H1 (cell line): ENCODE measurements around the gene SLC30A2. TPM values are rescaled to one million over a fixed set of nuclear protein-coding genes. Genes with fewer than 3 reads are reported as not detected.

ENCODE experiments used
- CTCF ChIA-PET: fragments of 300-600 bp; sonication (Branson Sonifier 250); formaldehyde crosslinking; loops from one replicate; lab custom pipeline; 2021; ENCODE audit not compliant: partially characterized antibody; lab: Charles Lee
- POLR2A ChIA-PET: fragments of 300-600 bp; sonication (Branson Sonifier 250); formaldehyde crosslinking; loops from one replicate; lab custom pipeline; 2021; ENCODE audit warnings: inconsistent platforms; ENCODE audit not compliant: partially characterized antibody; lab: Charles Lee
- DNase-seq, 2 experiments: peaks; one replicate each; pipeline versions ENCODE4 v3.0.0 to v3.0.0-alpha.2; 2010 to 2022; ENCODE audit warnings: low spot score in 2 of 2, low read depth in 1 of 2, mixed read lengths in 1 of 2
- FAIRE-seq: peaks from 2 replicates; lab custom pipeline; 2011; peaks lifted over from hg19 to GRCh38; lab: Jason Lieb, UNC
- H2AFZ ChIP-seq: 2 replicates; pipeline ENCODE4 v1.8.1; 2012; ENCODE audit warnings: low read length, inconsistent platforms
- H2AK5ac ChIP-seq: 2 replicates; pipeline ENCODE4 v1.6.1; 2013; ENCODE audit warnings: low read depth, low read length
- H2BK120ac ChIP-seq: replicated peaks from 2 replicates; pipeline ENCODE3; 2013; ENCODE audit warnings: low read depth, low read length, inconsistent platforms
- H2BK12ac ChIP-seq: 2 replicates; pipeline ENCODE4 v1.6.1; 2013; ENCODE audit warnings: low read depth, low read length
- H2BK15ac ChIP-seq: 2 replicates; pipeline ENCODE4 v1.6.1; 2013; ENCODE audit warnings: low read length
- H2BK20ac ChIP-seq: 2 replicates; pipeline ENCODE4 v1.6.1; 2013; ENCODE audit warnings: low read length
- H2BK5ac ChIP-seq: 2 replicates; pipeline ENCODE4 v1.6.1; 2013; ENCODE audit warnings: low read depth, low read length
- H3K14ac ChIP-seq: 2 replicates; pipeline ENCODE4 v1.6.1; 2013; ENCODE audit warnings: inconsistent platforms; ENCODE audit not compliant: insufficient read length
- H3K18ac ChIP-seq: 2 replicates; pipeline ENCODE4 v1.6.1; 2013; ENCODE audit warnings: low read length; ENCODE audit errors: extremely low read depth
- H3K23ac ChIP-seq: 2 replicates; pipeline ENCODE4 v1.6.1; 2013; ENCODE audit warnings: inconsistent platforms; ENCODE audit not compliant: insufficient read length
- H3K23me2 ChIP-seq: 2 replicates; pipeline ENCODE4 v1.6.1; 2013; ENCODE audit warnings: low read depth, low read length
- H3K27ac ChIP-seq: 2 replicates; pipeline ENCODE4 v1.6.1; 2011; ENCODE audit warnings: low read depth, low read length, inconsistent platforms
- H3K27me3 ChIP-seq, 4 experiments: replicated peaks in 1 of 4; 1 replicate in 1 of 4; 2 replicates in 3 of 4; pipeline versions ENCODE4 v1.6.1 to v1.8.1; 2011 to 2013; ENCODE audit warnings: low read length in 3 of 4, mild to moderate bottlenecking in 3 of 4, inconsistent platforms in 2 of 4, mixed read lengths in 2 of 4, moderate library complexity in 1 of 4; ENCODE audit not compliant: control insufficient read depth in 3 of 4, insufficient read depth in 3 of 4; ENCODE audit errors: extremely low read depth in 1 of 4
- H3K36me3 ChIP-seq, 4 experiments: 2 replicates each; pipeline versions ENCODE4 v1.6.1 to v1.8.1; 2011 to 2013; ENCODE audit warnings: mild to moderate bottlenecking in 4 of 4, low read length in 3 of 4, moderate library complexity in 2 of 4, control low read depth in 1 of 4, inconsistent platforms in 1 of 4; ENCODE audit not compliant: insufficient read depth in 4 of 4, control insufficient read depth in 2 of 4
- H3K4ac ChIP-seq: replicated peaks from 2 replicates; pipeline ENCODE3; 2013; ENCODE audit warnings: low read length, low read depth, mixed read lengths, inconsistent platforms; ENCODE audit not compliant: insufficient read length
- H3K4me1 ChIP-seq, 4 experiments: replicated peaks in 1 of 4; 1 replicate in 1 of 4; 2 replicates in 3 of 4; pipeline versions ENCODE4 v1.6.1 to v1.8.1; 2011 to 2013; ENCODE audit warnings: low read length in 3 of 4, inconsistent platforms in 2 of 4, mixed read lengths in 1 of 4; ENCODE audit not compliant: insufficient read depth in 4 of 4, control insufficient read depth in 3 of 4
- H3K4me2 ChIP-seq, 2 experiments: 2 replicates each; pipeline versions ENCODE4 v1.6.1 to v1.8.1; 2011 to 2013; ENCODE audit warnings: low read depth in 2 of 2, low read length in 2 of 2, control low read depth in 1 of 2, inconsistent platforms in 1 of 2, mild to moderate bottlenecking in 1 of 2; ENCODE audit not compliant: insufficient read depth in 1 of 2
- H3K4me3 ChIP-seq, 4 experiments: fragments of 200-600, 300-600 bp in 1 of 4; sonication (generic), shearing (Covaris generic), sonication (Bioruptor Twin) in 1 of 4; 2 replicates each; pipeline versions ENCODE4 v1.5.1 to v1.8.1; 2011 to 2016; ENCODE audit warnings: low read length in 4 of 4, low read depth in 3 of 4, control low read depth in 2 of 4, inconsistent platforms in 2 of 4, mild to moderate bottlenecking in 2 of 4, mixed read lengths in 1 of 4, moderate library complexity in 1 of 4; ENCODE audit not compliant: insufficient read depth in 2 of 4; ENCODE audit errors: extremely low read depth in 1 of 4
- H3K56ac ChIP-seq: replicated peaks from 2 replicates; pipeline ENCODE3; 2013; ENCODE audit warnings: low read depth, mild to moderate bottlenecking, mixed read lengths, low read length, inconsistent platforms; ENCODE audit not compliant: insufficient read length
- H3K79me1 ChIP-seq: 2 replicates; pipeline ENCODE4 v1.6.1; 2013; ENCODE audit warnings: low read depth, low read length, control low read depth
- H3K79me2 ChIP-seq, 2 experiments: 2 replicates each; pipeline versions ENCODE4 v1.6.1 to v1.8.1; 2012 to 2013; ENCODE audit warnings: low read length in 2 of 2, mild to moderate bottlenecking in 2 of 2, inconsistent platforms in 1 of 2; ENCODE audit not compliant: insufficient read depth in 2 of 2, control insufficient read depth in 1 of 2
- H3K9ac ChIP-seq, 4 experiments: replicated peaks in 1 of 4; 1 replicate in 1 of 4; 2 replicates in 3 of 4; pipeline versions ENCODE4 v1.6.1 to v1.8.1; 2011 to 2013; ENCODE audit warnings: low read depth in 3 of 4, low read length in 3 of 4, control low read depth in 2 of 4, mild to moderate bottlenecking in 2 of 4, moderate library complexity in 2 of 4, inconsistent platforms in 1 of 4; ENCODE audit errors: extremely low read depth in 1 of 4
- H3K9me3 ChIP-seq, 2 experiments: 2 replicates each; pipeline versions ENCODE4 v1.6.1 to v1.8.1; 2012 to 2013; ENCODE audit warnings: mild to moderate bottlenecking in 2 of 2, moderate library complexity in 2 of 2, control low read depth in 1 of 2, inconsistent platforms in 1 of 2, low read depth in 1 of 2, low read length in 1 of 2, mixed read lengths in 1 of 2; ENCODE audit not compliant: insufficient read depth in 2 of 2
- H4K20me1 ChIP-seq, 2 experiments: replicated peaks in 1 of 2; 2 replicates each; pipeline versions ENCODE3 to v1.8.1; 2011 to 2013; ENCODE audit warnings: inconsistent platforms in 2 of 2, low read length in 2 of 2, mild to moderate bottlenecking in 1 of 2; ENCODE audit not compliant: insufficient read depth in 2 of 2, control insufficient read depth in 1 of 2
- H4K5ac ChIP-seq: 2 replicates; pipeline ENCODE4 v1.6.1; 2013; ENCODE audit warnings: low read length, low read depth, mixed read lengths, inconsistent platforms; ENCODE audit not compliant: insufficient read length
- H4K8ac ChIP-seq: 2 replicates; pipeline ENCODE4 v1.8.0; 2013; ENCODE audit warnings: mild to moderate bottlenecking, moderate library complexity, low read length, inconsistent platforms; ENCODE audit not compliant: insufficient read depth; ENCODE audit errors: extremely low read depth
- H4K91ac ChIP-seq: replicated peaks from 2 replicates; pipeline ENCODE3; 2013; ENCODE audit warnings: low read length, mixed read lengths, inconsistent platforms; ENCODE audit not compliant: insufficient read length
- CBX8 ChIP-seq: fragments of 300-800, 300-1000 bp; sonication (generic); IDR thresholded peaks from 2 replicates; pipeline ENCODE4 v1.7.1; 2016; ENCODE audit warnings: low read depth, low read length, borderline replicate concordance
- CTCF ChIP-seq, 3 experiments: IDR thresholded peaks; 1 replicate in 2 of 3; 2 replicates in 1 of 3; pipeline versions ENCODE4 v1.5.1 to v1.6.1; 2011; ENCODE audit warnings: low read length in 3 of 3, mild to moderate bottlenecking in 3 of 3, inconsistent platforms in 2 of 3, low read depth in 1 of 3, moderate library complexity in 1 of 3; ENCODE audit not compliant: insufficient read depth in 1 of 3; ENCODE audit errors: control extremely low read depth in 1 of 3
- EP300 ChIP-seq, 2 experiments: IDR thresholded peaks; 1 replicate in 1 of 2; 2 replicates in 1 of 2; pipeline ENCODE4 v1.6.1; 2011 to 2012; ENCODE audit warnings: low read depth in 2 of 2, low read length in 2 of 2, mild to moderate bottlenecking in 2 of 2, borderline replicate concordance in 1 of 2, inconsistent platforms in 1 of 2, moderate library complexity in 1 of 2
- HDAC2 ChIP-seq, 2 experiments: fragments of 300-600 bp in 1 of 2; sonication (generic) in 1 of 2; IDR thresholded peaks; 2 replicates each; pipeline ENCODE4 v1.6.1; 2011 to 2012; ENCODE audit warnings: low read depth in 2 of 2, low read length in 2 of 2, mild to moderate bottlenecking in 2 of 2, moderate library complexity in 2 of 2, borderline replicate concordance in 1 of 2, inconsistent platforms in 1 of 2
- NANOG ChIP-seq: IDR thresholded peaks from 2 replicates; pipeline ENCODE4 v1.6.1; 2011; ENCODE audit warnings: low read length, low read depth, mild to moderate bottlenecking, inconsistent platforms; ENCODE audit not compliant: insufficient read depth, poor library complexity, severe bottlenecking
- SAP30 ChIP-seq: fragments of 300-600 bp; sonication (generic); IDR thresholded peaks from 2 replicates; pipeline ENCODE4 v1.7.1; 2012; ENCODE audit warnings: low read length, moderate library complexity, mild to moderate bottlenecking, inconsistent platforms; ENCODE audit not compliant: insufficient read depth, insufficient replicate concordance
- TBP ChIP-seq: IDR thresholded peaks from 2 replicates; pipeline ENCODE4 v1.6.1; 2011; ENCODE audit warnings: low read depth, low read length, improper control_type of control experiment
- ZNF274 ChIP-seq: IDR thresholded peaks from 2 replicates; pipeline ENCODE4 v1.7.0; 2012; ENCODE audit warnings: low read length, borderline replicate concordance; ENCODE audit errors: extremely low read depth
- WGBS, 2 experiments: shearing (Covaris generic) in 1 of 2; methylation state at CpG; one replicate each; pipeline versions ENCODE4 v1.1.6 to v1.1.7; 2013 to 2015; ENCODE audit warnings: low lambda C conversion rate in 2 of 2, mixed read lengths in 2 of 2, inconsistent platforms in 1 of 2, low coverage in 1 of 2, missing lambda C conversion rate in 1 of 2; ENCODE audit not compliant: insufficient replicate concordance in 2 of 2, insufficient coverage in 1 of 2, insufficient read length in 1 of 2; ENCODE audit errors: extremely low coverage in 1 of 2, missing lambda C conversion rate in 1 of 2; 5-methylcytosine and 5-hydroxymethylcytosine counted together
- polyA plus RNA-seq, 7 experiments: library from polyadenylated mRNA; depleted of rRNA in 3 of 7; stranded (reverse) in 5 of 7; unstranded in 2 of 7; fragments of >200 nt in 5 of 7; fragments of 200-250 nt in 2 of 7; gene quantifications; 1 replicate in 5 of 7; 2 replicates in 1 of 7; 4 replicates in 1 of 7; pipeline versions ENCODE4 v1.2.1 to v1.2.3, GENCODE V29; 2011 to 2013; ENCODE audit warnings: missing spikeins in 2 of 7, mixed read lengths in 2 of 7
- total RNA-seq: library from RNA; stranded (reverse); fragmentation: NEBNext Ultra II Directional; extraction: Animal tissue kit (Norgen Biotek cat#: 25700); gene quantifications from 2 replicates; pipeline ENCODE4 v1.2.1, GENCODE V29; 2021
- TF ChIP-seq, protein P1 (sequence below): IDR thresholded peaks from 2 replicates; pipeline ENCODE4 v1.6.1; 2012; ENCODE audit warnings: inconsistent platforms

SLC30A2 gene
- total and polyA plus RNA-seq, 2 of the 8 experiments (the other 6 are each of a cell fraction or from before 2014, with no cell fraction given) = 0.19 to 0.76 TPM

DNA sequence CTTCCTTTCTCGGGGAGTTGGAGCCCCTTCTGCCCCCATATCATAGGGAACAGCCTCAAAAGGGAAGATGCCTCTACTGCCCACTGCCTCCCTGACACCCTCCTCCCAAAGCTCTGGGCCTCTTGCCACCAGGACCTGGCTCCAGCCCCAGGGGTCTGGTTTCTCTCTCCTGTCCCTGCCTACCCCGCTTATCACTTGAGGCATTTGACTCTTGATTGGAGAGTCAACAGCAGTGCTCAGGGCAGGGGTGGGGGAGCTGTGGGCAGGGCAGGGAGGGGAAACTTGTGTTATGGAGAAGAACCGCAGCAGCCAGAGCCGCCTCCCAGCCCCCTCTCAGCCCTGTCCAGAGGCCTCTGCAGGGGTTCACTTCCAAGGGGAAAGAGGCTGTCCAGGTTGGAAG lies 20.9 kb upstream of the SLC30A2 start:
- POLR2A ChIA-PET = interaction anchor here (1.3 kb wide), 1 partner anchor 12 kb away, joined by 3 read pairs; no protein-coding TSS in a partner anchor
- no peak overlapping the region for H4K5ac ChIP-seq
- no peak overlapping the region for H3K27ac ChIP-seq
- H3K4ac ChIP-seq = no peak overlapping the region
- WGBS, 2 experiments = 73% methylated on average over 3 of the region's 4 CpGs; no CpG with 5 or more reads in 1 of the 2 experiments
- H3K18ac ChIP-seq = no peak overlapping the region
- no peak overlapping the region for H3K9ac ChIP-seq
- no peaks in the 10 kb centered on the region for H3K23me2 ChIP-seq
- H3K23ac ChIP-seq = no peak overlapping the region
- CTCF ChIA-PET = interaction anchor here (0.9 to 5.4 kb wide), 7 partner anchors 9 to 79 kb away, joined by 3 to 32 read pairs (median 5); no protein-coding TSS in a partner anchor
- no peak overlapping the region for H2AFZ ChIP-seq
- H3K4me2 ChIP-seq = no peak overlapping the region
- H4K91ac ChIP-seq = no peak overlapping the region
- H4K20me1 ChIP-seq = no peaks in the 10 kb centered on the region
- no peak overlapping the region for H3K14ac ChIP-seq
- H2BK12ac ChIP-seq = no peak overlapping the region
- no peak overlapping the region for H2BK5ac ChIP-seq
- no peak overlapping the region for H4K8ac ChIP-seq
- H3K79me1 ChIP-seq = no peaks in the 10 kb centered on the region
- H3K4me3 ChIP-seq = no peak overlapping the region
- no peak overlapping the region for H2BK120ac ChIP-seq
- H3K36me3 ChIP-seq = no peaks in the 10 kb centered on the region
- no peaks in the 10 kb centered on the region for H3K9me3 ChIP-seq
- no peaks in the 10 kb centered on the region for H3K79me2 ChIP-seq
- peaks cover 0 to 2% (median 0%) of the 10 kb centered on the region in 4 experiments; a peak in 1 of 7 replicates for H3K4me1 ChIP-seq
- DNase-seq = no peak
- H3K27me3 ChIP-seq = no peaks in the 10 kb centered on the region
- H2BK15ac ChIP-seq = no peak overlapping the region
- H3K56ac ChIP-seq = no peak overlapping the region
- H2AK5ac ChIP-seq = no peak overlapping the region
- no peak for FAIRE-seq
- no peak overlapping the region for H2BK20ac ChIP-seq
- no peak for TF ChIP-seq HDAC2 (IDR thresholded peaks at IDR 0.05; ENCODE audit: borderline replicate concordance in 1 of 2, low read depth in 2 of 2, low read length in 2 of 2)
- TF ChIP-seq CTCF (IDR thresholded peaks at IDR 0.05; ENCODE audit: control extremely low read depth in 1 of 3, insufficient read depth in 1 of 3, low read depth in 1 of 3, low read length in 3 of 3) = no peak
- TF ChIP-seq EP300 (IDR thresholded peaks at IDR 0.05; ENCODE audit: borderline replicate concordance in 1 of 2, low read depth in 2 of 2, low read length in 2 of 2) = no peak
- TF ChIP-seq CBX8 = no peak
- no peak for TF ChIP-seq NANOG
- TF ChIP-seq ZNF274 = no peak
- TF ChIP-seq, protein P1, sequence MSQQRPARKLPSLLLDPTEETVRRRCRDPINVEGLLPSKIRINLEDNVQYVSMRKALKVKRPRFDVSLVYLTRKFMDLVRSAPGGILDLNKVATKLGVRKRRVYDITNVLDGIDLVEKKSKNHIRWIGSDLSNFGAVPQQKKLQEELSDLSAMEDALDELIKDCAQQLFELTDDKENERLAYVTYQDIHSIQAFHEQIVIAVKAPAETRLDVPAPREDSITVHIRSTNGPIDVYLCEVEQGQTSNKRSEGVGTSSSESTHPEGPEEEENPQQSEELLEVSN = no peak
- no peak for TF ChIP-seq TBP
- no peak for TF ChIP-seq SAP30
